A673 (cell line): ENCODE data around the gene DPF3.

Experiments used
- CTCF ChIP-seq: fragments of 300-800, 200-600 bp; sonication (generic); conservative IDR thresholded peaks from 2 replicates; pipeline ENCODE4 v1.5.1; 2017; ENCODE audit warnings: low read depth, mild to moderate bottlenecking, antibody characterized with exemption, low read length, moderate library complexity, mixed read lengths
- EZH2 ChIP-seq: fragments of 200-600 bp; sonication (generic); IDR thresholded peaks from 2 replicates; pipeline ENCODE4 v1.6.1; 2017; ENCODE audit warnings: borderline replicate concordance, low read depth, mild to moderate bottlenecking, mixed read lengths, antibody characterized with exemption, low read length; ENCODE audit not compliant: poor library complexity, severe bottlenecking

- TF ChIP-seq CTCF (no peak), EZH2 (no peak)
Measured at GRCh38 chr14:72929316-72930080, 35.6 kb upstream of the DPF3 start.
